Suprapubic skin (tissue), 4 donors: ENCODE measurements around the gene STAT3. TPM values are rescaled to one million over a fixed set of nuclear protein-coding genes. Genes with fewer than 3 reads are reported as not detected.
"Not testable (repeated sequence)": the region's sequence is repeated elsewhere in the genome, so short reads cannot be mapped to it uniquely, and the experiment has no call there.

Experiments used
- DNase-seq, 2 donors: peaks; one replicate each; pipeline ENCODE4 v3.0.0-alpha.2; 2019; ENCODE audit warnings: low spot score in 2 of 2
- H3K27ac ChIP-seq: fragments of 200-600 bp; sonication (generic); one replicate; pipeline ENCODE4 v1.5.1; 2019
- H3K27me3 ChIP-seq: fragments of 200-600 bp; sonication (generic); one replicate; pipeline ENCODE4 v1.5.1; 2019
- H3K36me3 ChIP-seq: fragments of 200-600 bp; sonication (generic); one replicate; pipeline ENCODE4 v1.5.1; 2019
- H3K4me1 ChIP-seq: fragments of 200-600 bp; sonication (generic); one replicate; pipeline ENCODE4 v1.5.1; 2019
- H3K4me3 ChIP-seq: fragments of 200-600 bp; sonication (generic); one replicate; pipeline ENCODE4 v1.5.1; 2019; ENCODE audit warnings: mild to moderate bottlenecking
- H3K9me3 ChIP-seq: fragments of 200-600 bp; sonication (generic); one replicate; pipeline ENCODE4 v1.5.1; 2019
- CTCF ChIP-seq, 2 donors: fragments of 200-600 bp in 1 of 2; fragments of 450-650 bp in 1 of 2; sonication (generic) in 1 of 2; IDR thresholded peaks; one replicate each; pipeline ENCODE4 v1.5.1; 2016 to 2019; ENCODE audit warnings: antibody characterized with exemption in 2 of 2, mild to moderate bottlenecking in 1 of 2, moderate library complexity in 1 of 2
- EP300 ChIP-seq: sonication (generic); formaldehyde crosslinking; IDR thresholded peaks from one replicate; pipeline ENCODE4 v1.6.1; 2017; ENCODE audit warnings: antibody characterized with exemption
- POLR2A ChIP-seq, 2 donors: fragments of 450-650 bp; IDR thresholded peaks; one replicate each; pipeline ENCODE4 v1.6.1; 2017; ENCODE audit warnings: antibody characterized with exemption in 2 of 2, mild to moderate bottlenecking in 2 of 2, moderate library complexity in 2 of 2
- POLR2AphosphoS5 ChIP-seq, 3 donors: sonication (generic); formaldehyde crosslinking; IDR thresholded peaks; one replicate each; pipeline ENCODE4 v1.6.1; 2017; ENCODE audit warnings: antibody characterized with exemption in 3 of 3
- WGBS: methylation state at CpG from one replicate; pipeline ENCODE4 v1.1.5; 2018; 5-methylcytosine and 5-hydroxymethylcytosine counted together
- total RNA-seq, 4 donors: library from RNA; depleted of rRNA; stranded (reverse); fragments of >200 nt; gene quantifications; one replicate each; pipeline ENCODE4 v1.1.0, GENCODE V29; 2016

STAT3 gene
- total RNA-seq, 4 donors from 2014 or later: 144 to 174 (median 152) TPM

- Histone ChIP-seq H3K4me1 (peaks cover 61% of the 10 kb centered on the region), H3K27ac (no peak overlapping the region), H3K9me3 (no peaks in the 10 kb centered on the region), H3K36me3 (no peaks in the 10 kb centered on the region), H3K4me3 (no peak overlapping the region), H3K27me3 (no peaks in the 10 kb centered on the region)
- no peak for DNase-seq
- TF ChIP-seq CTCF (IDR thresholded peaks at IDR 0.05) (no peak), EP300 (no peak), POLR2AphosphoS5 (IDR thresholded peaks at IDR 0.05) (no peak), POLR2A (IDR thresholded peaks at IDR 0.05) (no peak)
- 80% methylated on average over 9 of the region's 9 CpGs for WGBS
Measured at GRCh38 chr17:42365136-42365535, 23.1 kb downstream of the STAT3 start.

- Histone ChIP-seq H3K27ac (peak overlapping the region; percentile 11), H3K36me3 (no peaks in the 10 kb centered on the region), H3K27me3 (no peaks in the 10 kb centered on the region), H3K4me1 (peaks cover 61% of the 10 kb centered on the region), H3K4me3 (no peak overlapping the region), H3K9me3 (no peaks in the 10 kb centered on the region)
- TF ChIP-seq CTCF (IDR thresholded peaks at IDR 0.05) (no peak), POLR2A (IDR thresholded peaks at IDR 0.05) (no peak), EP300 (no peak), POLR2AphosphoS5 (IDR thresholded peaks at IDR 0.05) (no peak)
- no peak for DNase-seq
- WGBS: 44% methylated on average over 7 of the region's 7 CpGs
Measured at GRCh38 chr17:42363767-42364585, 24.3 kb downstream of the STAT3 start.

- H3K36me3 ChIP-seq: no peaks in the 10 kb centered on the region
- DNase-seq: no peak
- WGBS: 89% methylated on average over 1 of the region's 1 CpG
- H3K9me3 ChIP-seq: no peaks in the 10 kb centered on the region
- TF ChIP-seq POLR2AphosphoS5 (IDR thresholded peaks at IDR 0.05) (no peak), POLR2A (IDR thresholded peaks at IDR 0.05) (no peak), CTCF (IDR thresholded peaks at IDR 0.05) (no peak), EP300 (no peak)
- H3K4me1 ChIP-seq: peaks cover 66% of the 10 kb centered on the region
- no peak overlapping the region for H3K4me3 ChIP-seq
- peak overlapping the region; percentile 11 for H3K27ac ChIP-seq
- H3K27me3 ChIP-seq: no peaks in the 10 kb centered on the region
Measured at GRCh38 chr17:42363231-42363630, 25.0 kb downstream of the STAT3 start.

- DNase-seq: no peak
- no peak overlapping the region for H3K4me3 ChIP-seq
- H3K9me3 ChIP-seq: no peaks in the 10 kb centered on the region
- H3K36me3 ChIP-seq: no peaks in the 10 kb centered on the region
- H3K27ac ChIP-seq: peak overlapping the region; percentile 15
- H3K4me1 ChIP-seq: peaks cover 62% of the 10 kb centered on the region
- TF ChIP-seq CTCF (IDR thresholded peaks at IDR 0.05) (no peak), POLR2A (IDR thresholded peaks at IDR 0.05) (no peak), POLR2AphosphoS5 (IDR thresholded peaks at IDR 0.05) (no peak), EP300 (no peak)
- 57% methylated on average over 7 of the region's 7 CpGs for WGBS
- H3K27me3 ChIP-seq: no peaks in the 10 kb centered on the region
Measured at GRCh38 chr17:42362245-42362961, 25.8 kb downstream of the STAT3 start.

GRCh38 chr17:42361781-42362186, 26.5 kb downstream of the STAT3 start:
- WGBS: 26% methylated on average over 2 of the region's 2 CpGs
- Histone ChIP-seq H3K4me3 (no peak overlapping the region), H3K36me3 (no peaks in the 10 kb centered on the region), H3K27me3 (no peaks in the 10 kb centered on the region), H3K9me3 (no peaks in the 10 kb centered on the region), H3K27ac (peak overlapping the region; percentile 15), H3K4me1 (peaks cover 56% of the 10 kb centered on the region)
- DNase-seq: no peak
- TF ChIP-seq EP300 (no peak), CTCF (IDR thresholded peaks at IDR 0.05) (no peak), POLR2AphosphoS5 (IDR thresholded peaks at IDR 0.05) (no peak), POLR2A (IDR thresholded peaks at IDR 0.05) (no peak)

- not testable (repeated sequence) for DNase-seq
Measured at GRCh38 chr17:42360388-42360787, 27.9 kb downstream of the STAT3 start.

More at GRCh38 chr17:42360388-42360787, 27.9 kb downstream of the STAT3 start:
- not testable (repeated sequence) for H3K9me3 ChIP-seq, H3K27me3 ChIP-seq, H3K27ac ChIP-seq, H3K36me3 ChIP-seq, H3K4me3 ChIP-seq
- WGBS: 95% methylated on average over 2 of the region's 2 CpGs
- peaks cover 49% of the 10 kb centered on the region for H3K4me1 ChIP-seq
